Liver (tissue), 3 donors: ENCODE results near the gene C2orf49.

Experiments used
- CTCF ChIP-seq: fragments of 150-350 bp; IDR thresholded peaks from 2 replicates; pipeline ENCODE4 v1.5.1; 2017; ENCODE audit warnings: improper control_type of control experiment, low read depth, low read length; ENCODE audit not compliant: missing input control
- FOXA1 ChIP-seq: IDR thresholded peaks from 2 replicates; pipeline ENCODE4 v1.6.1; 2016; ENCODE audit warnings: antibody characterized with exemption
- GABPA ChIP-seq, 2 donors: IDR thresholded peaks in 1 of 2; conservative IDR thresholded peaks in 1 of 2; 2 replicates each; pipeline ENCODE4 v1.6.1; 2016; ENCODE audit warnings: antibody characterized with exemption in 2 of 2, mild to moderate bottlenecking in 1 of 2, moderate library complexity in 1 of 2
- HNF4A ChIP-seq, 2 donors: conservative IDR thresholded peaks; 2 replicates each; pipeline ENCODE4 v1.6.1; 2016; ENCODE audit warnings: antibody characterized with exemption in 2 of 2, mild to moderate bottlenecking in 2 of 2
- HNF4G ChIP-seq: IDR thresholded peaks from 2 replicates; pipeline ENCODE4 v1.6.1; 2016; ENCODE audit warnings: antibody characterized with exemption
- NR2F2 ChIP-seq: IDR thresholded peaks from 2 replicates; pipeline ENCODE4 v1.6.1; 2016; ENCODE audit warnings: antibody characterized with exemption
- RAD21 ChIP-seq, 2 donors: IDR thresholded peaks; 2 replicates each; pipeline ENCODE4 v1.6.1; 2016; ENCODE audit warnings: antibody characterized with exemption in 2 of 2, mild to moderate bottlenecking in 2 of 2
- RXRA ChIP-seq, 2 donors: IDR thresholded peaks; 2 replicates each; pipeline ENCODE4 v1.6.1; 2017 to 2018; ENCODE audit warnings: antibody characterized with exemption in 2 of 2, mild to moderate bottlenecking in 1 of 2
- TAF1 ChIP-seq: conservative IDR thresholded peaks from 2 replicates; pipeline ENCODE4 v1.6.1; 2016; ENCODE audit warnings: antibody characterized with exemption, mild to moderate bottlenecking
- YY1 ChIP-seq: IDR thresholded peaks from 2 replicates; pipeline ENCODE4 v1.6.1; 2016; ENCODE audit warnings: antibody characterized with exemption, mild to moderate bottlenecking
- ZBTB33 ChIP-seq: IDR thresholded peaks from 2 replicates; pipeline ENCODE4 v1.6.1; 2016; ENCODE audit warnings: antibody characterized with exemption
- donor health status: healthy.
- donor health status: healthy.

- TF ChIP-seq HNF4A (conservative IDR thresholded peaks at IDR 0.05) (no peak), RXRA (IDR thresholded peaks at IDR 0.05) (no peak), CTCF (peak; percentile 26), YY1 (no peak), RAD21 (IDR thresholded peaks at IDR 0.05) (peak; percentile 69 to 73), TAF1 (no peak), GABPA (IDR thresholded peaks at IDR 0.05 in 1 of 2, conservative IDR thresholded peaks at IDR 0.05 in 1 of 2) (no peak), ZBTB33 (no peak), NR2F2 (no peak), FOXA1 (no peak), HNF4G (no peak)
Measured at GRCh38 chr2:105344704-105345345, 7.5 kb downstream of the C2orf49 start.
